ENCODE measurements around the gene TEPSIN. TPM values are rescaled to one million over a fixed set of nuclear protein-coding genes. Genes with fewer than 3 reads are reported as not detected.

Gene TEPSIN
- total RNA-seq, 1 donor from 2014 or later, result 40.2 TPM

DNA sequence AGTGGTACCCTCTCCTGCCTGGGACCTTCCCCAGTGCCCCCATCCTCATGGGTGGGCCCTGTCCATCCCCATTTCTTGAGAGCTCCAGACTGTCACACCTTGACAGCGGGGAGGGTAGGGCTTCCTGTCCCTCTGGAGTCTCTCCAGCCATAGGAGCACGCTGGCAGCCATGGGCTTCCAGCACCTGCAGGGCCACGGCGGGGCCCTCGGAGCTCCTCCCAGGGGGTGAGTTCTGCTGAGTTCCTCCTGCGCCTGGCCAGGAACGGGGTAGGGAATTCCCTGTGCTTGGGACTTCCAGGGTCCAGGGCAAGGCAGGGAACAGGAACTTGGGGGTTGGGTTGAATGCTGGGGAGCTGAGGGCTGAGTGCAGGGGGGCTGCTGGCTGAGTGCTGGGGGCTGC is 49.8 kb downstream of the TEPSIN start:
- no peaks in the 10 kb centered on the region for H3K36me3 ChIP-seq
- H3K4me3 ChIP-seq, result no peak overlapping the region
- H3K9me3 ChIP-seq, result no peaks in the 10 kb centered on the region
- H3K4me1 ChIP-seq, result no peaks in the 10 kb centered on the region
- ATAC-seq (no peak), DNase-seq (no peak)
- TF ChIP-seq, protein P1, sequence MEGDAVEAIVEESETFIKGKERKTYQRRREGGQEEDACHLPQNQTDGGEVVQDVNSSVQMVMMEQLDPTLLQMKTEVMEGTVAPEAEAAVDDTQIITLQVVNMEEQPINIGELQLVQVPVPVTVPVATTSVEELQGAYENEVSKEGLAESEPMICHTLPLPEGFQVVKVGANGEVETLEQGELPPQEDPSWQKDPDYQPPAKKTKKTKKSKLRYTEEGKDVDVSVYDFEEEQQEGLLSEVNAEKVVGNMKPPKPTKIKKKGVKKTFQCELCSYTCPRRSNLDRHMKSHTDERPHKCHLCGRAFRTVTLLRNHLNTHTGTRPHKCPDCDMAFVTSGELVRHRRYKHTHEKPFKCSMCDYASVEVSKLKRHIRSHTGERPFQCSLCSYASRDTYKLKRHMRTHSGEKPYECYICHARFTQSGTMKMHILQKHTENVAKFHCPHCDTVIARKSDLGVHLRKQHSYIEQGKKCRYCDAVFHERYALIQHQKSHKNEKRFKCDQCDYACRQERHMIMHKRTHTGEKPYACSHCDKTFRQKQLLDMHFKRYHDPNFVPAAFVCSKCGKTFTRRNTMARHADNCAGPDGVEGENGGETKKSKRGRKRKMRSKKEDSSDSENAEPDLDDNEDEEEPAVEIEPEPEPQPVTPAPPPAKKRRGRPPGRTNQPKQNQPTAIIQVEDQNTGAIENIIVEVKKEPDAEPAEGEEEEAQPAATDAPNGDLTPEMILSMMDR (IDR thresholded peaks at IDR 0.05), result no peak
- intact Hi-C loops (cut with DNase I), result no loop called here
- no peak overlapping the region for H3K27ac ChIP-seq
- no peaks in the 10 kb centered on the region for H3K27me3 ChIP-seq

DNA sequence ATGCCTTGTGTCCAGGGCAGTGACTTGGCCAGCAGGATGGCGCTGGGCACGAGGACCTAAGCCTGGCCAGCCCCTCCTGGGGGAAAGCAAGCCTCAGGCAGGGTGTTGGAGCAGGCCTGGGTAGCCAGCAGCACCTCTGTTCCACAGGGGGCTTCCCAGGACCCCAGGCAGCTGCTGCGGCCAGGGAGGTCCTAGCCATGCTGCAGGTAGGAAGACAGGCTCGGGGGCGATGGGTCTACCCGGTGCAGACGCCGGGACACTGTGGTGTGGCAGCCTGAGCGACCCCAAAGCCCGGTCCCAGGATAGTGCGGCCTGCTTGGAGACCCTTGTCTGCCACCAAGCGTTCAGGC is 50.4 kb downstream of the TEPSIN start:
- intact Hi-C loops (cut with DNase I), result no loop called here
- DNase-seq (no peak), ATAC-seq (no peak)
- H3K9me3 ChIP-seq, result no peaks in the 10 kb centered on the region
- H3K27me3 ChIP-seq, result no peaks in the 10 kb centered on the region
- no peak overlapping the region for H3K27ac ChIP-seq
- TF ChIP-seq, protein P1 (IDR thresholded peaks at IDR 0.05), result no peak
- no peak overlapping the region for H3K4me3 ChIP-seq
- no peaks in the 10 kb centered on the region for H3K36me3 ChIP-seq
- H3K4me1 ChIP-seq, result no peaks in the 10 kb centered on the region

DNA sequence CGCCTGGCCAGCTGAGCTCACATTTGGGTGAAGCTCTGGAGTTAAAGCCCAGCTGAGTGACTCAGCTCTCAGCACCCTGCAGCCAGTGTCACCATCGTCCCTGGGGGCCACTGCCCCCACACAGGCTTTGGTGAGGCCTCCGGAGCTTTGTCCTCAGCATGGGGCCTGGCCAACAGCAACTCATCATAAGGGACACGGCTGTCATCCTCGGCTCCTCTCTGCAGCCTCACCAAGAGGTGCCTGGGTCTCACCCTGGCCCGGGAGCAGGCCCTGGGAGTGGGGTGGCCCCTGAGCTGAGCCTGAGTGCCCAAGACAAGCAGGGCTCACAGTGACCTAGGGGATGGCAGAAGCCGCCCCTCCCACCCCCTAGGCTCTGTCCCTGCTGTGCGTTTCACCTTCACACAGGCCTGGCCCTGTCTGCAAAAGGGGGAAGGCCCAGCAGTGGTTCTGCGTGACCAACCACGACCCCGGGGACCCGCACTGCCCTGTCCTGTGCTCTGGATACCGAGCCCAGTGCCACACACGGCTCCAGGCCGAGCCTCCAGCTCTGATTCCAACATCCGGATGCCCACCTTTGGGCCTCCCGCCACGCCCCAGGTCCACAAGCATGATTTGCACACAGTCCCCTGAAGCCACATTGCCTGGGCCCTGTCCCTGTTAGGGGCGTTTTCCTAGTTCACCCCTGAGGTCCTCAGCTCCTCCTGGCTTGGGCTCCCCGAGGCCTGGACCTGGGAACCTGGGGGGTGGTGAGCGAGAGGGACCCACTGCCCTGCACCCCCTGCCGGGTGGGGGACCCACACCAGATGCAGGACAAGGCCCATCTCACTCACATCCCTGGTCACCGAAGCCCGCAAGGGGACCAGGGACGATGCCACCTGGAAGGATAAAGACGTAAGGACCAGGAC is 51.0 kb downstream of the TEPSIN start:
- H3K36me3 ChIP-seq, result no peaks in the 10 kb centered on the region
- DNase-seq (no peak), ATAC-seq (no peak)

DNA sequence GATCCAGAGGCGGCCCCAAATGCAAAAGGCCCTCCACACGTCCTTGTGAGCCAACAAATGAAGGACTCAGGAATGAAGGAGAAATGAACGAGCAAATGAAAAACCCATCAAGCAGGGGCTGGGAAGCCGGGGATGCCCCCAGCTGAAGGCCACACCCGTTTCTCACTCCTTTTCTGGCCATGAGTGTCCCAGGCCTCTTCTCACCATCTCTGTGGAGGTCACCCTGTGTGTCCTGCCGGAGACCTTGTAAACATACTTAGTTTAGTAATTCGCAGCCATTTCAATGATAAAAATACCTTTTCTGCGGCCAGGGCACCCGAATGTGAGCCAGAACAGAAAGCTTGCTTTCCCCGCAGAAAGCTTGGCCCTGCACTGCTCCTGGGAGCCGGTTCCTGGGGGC is 51.7 kb downstream of the TEPSIN start:
- DNase-seq, result no peak
- Histone ChIP-seq H3K27me3 (no peaks in the 10 kb centered on the region), H3K36me3 (no peaks in the 10 kb centered on the region), H3K27ac (no peak overlapping the region), H3K9me3 (no peaks in the 10 kb centered on the region), H3K4me3 (no peak overlapping the region), H3K4me1 (no peaks in the 10 kb centered on the region)
- intact Hi-C loops (cut with DNase I), result no loop called here
- TF ChIP-seq, protein P1 (IDR thresholded peaks at IDR 0.05), result no peak
- ATAC-seq, result no peak

More for the DNA sequence above, 51.0 kb downstream of the TEPSIN start:
- TF ChIP-seq, protein P1 (IDR thresholded peaks at IDR 0.05), result no peak
- Histone ChIP-seq H3K4me3 (no peak overlapping the region), H3K27ac (no peak overlapping the region), H3K27me3 (no peaks in the 10 kb centered on the region), H3K9me3 (no peaks in the 10 kb centered on the region), H3K4me1 (no peaks in the 10 kb centered on the region)
- intact Hi-C loops (cut with DNase I), result no loop called here

DNA sequence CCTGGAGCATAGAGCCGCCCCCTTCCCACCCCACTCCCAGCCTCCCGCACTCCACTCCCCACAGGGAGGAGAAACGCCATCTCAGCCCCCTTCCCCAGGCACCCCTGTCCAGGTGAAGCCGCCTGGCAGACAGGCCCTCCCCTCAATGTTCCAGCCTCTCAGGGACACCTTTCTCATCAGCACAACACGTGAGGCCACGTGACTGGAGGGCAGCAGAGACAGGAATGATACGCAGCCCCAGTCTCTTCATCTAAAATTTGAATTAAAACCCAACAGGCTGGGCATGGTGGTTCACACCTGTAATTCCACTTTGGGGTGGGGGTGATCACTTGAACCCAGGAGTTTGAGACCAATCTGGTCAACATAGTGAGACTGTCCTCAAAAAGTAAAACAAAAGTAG is 52.7 kb downstream of the TEPSIN start:
- Histone ChIP-seq H3K4me1 (no peaks in the 10 kb centered on the region), H3K27ac (no peak overlapping the region), H3K9me3 (no peaks in the 10 kb centered on the region), H3K4me3 (no peak overlapping the region), H3K27me3 (peaks cover 4% of the 10 kb centered on the region), H3K36me3 (no peaks in the 10 kb centered on the region)
- intact Hi-C loops (cut with DNase I), result no loop called here
- ATAC-seq (no peak), DNase-seq (no peak)
- TF ChIP-seq, protein P1 (IDR thresholded peaks at IDR 0.05), result no peak
